ENCODE data around the gene FOXK1. TPM values are rescaled to one million over a fixed set of nuclear protein-coding genes. Genes with fewer than 3 reads are reported as not detected.
A peak's percentile ranks its signal among the peaks of the same experiment; 100 is the strongest.

FOXK1 gene
- total and polyA plus RNA-seq, 7 donors = 4.2 to 26.4 (median 16.8) TPM

DNA sequence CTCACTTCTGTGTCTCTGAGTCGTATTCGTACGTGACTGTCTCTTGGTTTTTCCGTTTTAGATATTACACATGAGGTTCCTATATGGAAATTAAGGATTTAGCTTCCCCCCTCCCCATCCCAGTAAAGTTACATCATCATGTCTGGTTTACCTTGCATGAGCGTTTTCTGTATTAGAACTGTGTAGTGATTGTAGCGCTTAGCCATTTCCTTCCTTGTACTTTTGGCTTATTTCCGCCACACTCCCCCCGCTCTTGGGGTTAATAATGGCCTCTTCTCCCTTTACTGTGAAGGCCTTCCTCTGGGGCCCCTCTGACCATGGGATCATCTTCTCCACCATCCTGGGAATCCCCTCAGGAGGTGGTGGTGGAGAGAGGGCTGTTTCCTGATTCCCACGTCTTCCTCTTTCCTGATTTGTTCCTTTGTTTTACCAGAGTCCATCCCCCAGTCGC is 66.2 kb downstream of the FOXK1 start:
- DNase-seq = no peak
- Histone ChIP-seq H3K36me3 (ENCODE audit: insufficient read depth in 1 of 2, low read depth in 1 of 2) (peaks cover 0 to 20% of the 10 kb centered on the region in 2 donors), H3K4me1 (peaks cover 29% of the 10 kb centered on the region), H3K9me3 (no peaks in the 10 kb centered on the region), H3K27me3 (ENCODE audit: insufficient read depth in 3 of 3, low read length in 2 of 3) (no peaks in the 10 kb centered on the region), H3K27ac (peak overlapping the region; percentile 92), H3K4me3 (no peak overlapping the region)
- intact Hi-C loops (cut with DNase I) = loop anchor here in 1 of 2 donors (5.0 kb wide), 1 partner anchor 106 kb away; no protein-coding TSS in a partner anchor
- WGBS, 3 donors = 75 to 84% (median 77%) methylated on average over 10 of the region's 10 CpGs
- TF ChIP-seq, protein P1, sequence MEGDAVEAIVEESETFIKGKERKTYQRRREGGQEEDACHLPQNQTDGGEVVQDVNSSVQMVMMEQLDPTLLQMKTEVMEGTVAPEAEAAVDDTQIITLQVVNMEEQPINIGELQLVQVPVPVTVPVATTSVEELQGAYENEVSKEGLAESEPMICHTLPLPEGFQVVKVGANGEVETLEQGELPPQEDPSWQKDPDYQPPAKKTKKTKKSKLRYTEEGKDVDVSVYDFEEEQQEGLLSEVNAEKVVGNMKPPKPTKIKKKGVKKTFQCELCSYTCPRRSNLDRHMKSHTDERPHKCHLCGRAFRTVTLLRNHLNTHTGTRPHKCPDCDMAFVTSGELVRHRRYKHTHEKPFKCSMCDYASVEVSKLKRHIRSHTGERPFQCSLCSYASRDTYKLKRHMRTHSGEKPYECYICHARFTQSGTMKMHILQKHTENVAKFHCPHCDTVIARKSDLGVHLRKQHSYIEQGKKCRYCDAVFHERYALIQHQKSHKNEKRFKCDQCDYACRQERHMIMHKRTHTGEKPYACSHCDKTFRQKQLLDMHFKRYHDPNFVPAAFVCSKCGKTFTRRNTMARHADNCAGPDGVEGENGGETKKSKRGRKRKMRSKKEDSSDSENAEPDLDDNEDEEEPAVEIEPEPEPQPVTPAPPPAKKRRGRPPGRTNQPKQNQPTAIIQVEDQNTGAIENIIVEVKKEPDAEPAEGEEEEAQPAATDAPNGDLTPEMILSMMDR (IDR thresholded peaks at IDR 0.05) = no peak
- ATAC-seq = no peak

DNA sequence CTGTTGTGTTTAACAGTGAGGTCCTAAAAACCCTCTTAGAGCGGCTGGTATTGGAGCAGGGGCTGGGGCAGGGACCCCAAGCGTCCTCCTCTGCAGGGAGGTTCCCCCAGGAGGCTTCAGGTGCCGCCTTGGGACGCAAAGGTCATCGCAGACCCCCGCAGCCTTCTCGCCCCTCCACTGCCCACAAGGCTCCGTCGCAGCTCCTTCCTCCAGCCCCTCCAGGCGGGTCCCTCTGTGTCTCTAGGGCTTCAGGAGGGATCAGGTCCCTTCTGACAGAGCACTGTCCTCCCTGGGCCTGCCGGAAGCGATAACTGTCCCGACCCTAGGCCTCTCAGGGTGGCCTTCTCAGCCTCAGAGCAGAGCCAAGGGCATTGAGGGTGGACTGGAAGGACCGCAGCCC is 67.3 kb downstream of the FOXK1 start:
- Histone ChIP-seq H3K27me3 (ENCODE audit: insufficient read depth in 3 of 3, low read length in 2 of 3) (no peaks in the 10 kb centered on the region), H3K4me3 (no peak overlapping the region), H3K27ac (peak overlapping the region; percentile 92), H3K36me3 (ENCODE audit: insufficient read depth in 1 of 2, low read depth in 1 of 2) (peaks cover 0 to 21% of the 10 kb centered on the region in 2 donors), H3K9me3 (no peaks in the 10 kb centered on the region), H3K4me1 (peaks cover 18% of the 10 kb centered on the region)
- no peak for DNase-seq
- 88 to 96% (median 92%) methylated on average over 14 of the region's 14 CpGs for WGBS, 3 donors
- ATAC-seq = no peak
- TF ChIP-seq, protein P1 (IDR thresholded peaks at IDR 0.05) = no peak
- intact Hi-C loops (cut with DNase I) = loop anchor here in 1 of 2 donors (5.0 kb wide), 1 partner anchor 107 kb away; no protein-coding TSS in a partner anchor

DNA sequence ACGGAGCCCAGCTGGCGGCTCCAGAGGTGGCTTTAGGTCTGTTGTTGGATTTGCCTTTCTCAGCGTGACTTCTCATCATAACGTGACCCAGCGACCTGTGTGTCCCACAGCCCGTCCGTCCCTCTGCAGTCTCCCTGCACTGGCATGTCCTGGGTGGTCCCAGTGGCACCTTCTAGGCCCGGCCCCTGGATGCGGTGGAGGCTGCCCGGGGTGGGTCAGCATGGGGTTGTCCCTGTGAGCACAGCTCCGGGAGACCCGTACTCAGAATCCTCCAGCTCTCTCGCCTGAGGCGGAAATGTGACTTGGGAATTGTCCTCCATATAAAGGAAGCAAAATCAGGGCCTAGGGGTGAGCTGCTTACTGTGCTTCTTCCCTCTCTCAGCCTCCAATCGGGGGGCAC is 67.7 kb downstream of the FOXK1 start:
- WGBS, 3 donors = 86 to 89% (median 88%) methylated on average over 15 of the region's 15 CpGs
- peaks cover 15% of the 10 kb centered on the region for H3K4me1 ChIP-seq
- peaks cover 0 to 25% of the 10 kb centered on the region in 2 donors for H3K36me3 ChIP-seq (ENCODE audit: insufficient read depth in 1 of 2, low read depth in 1 of 2)
- intact Hi-C loops (cut with DNase I) = loop anchor here (2.0 to 10.0 kb wide), 3 partner anchors 25 to 135 kb away; partner anchors contain the start of gene AP5Z1 (in 1 of the 2)
- no peaks in the 10 kb centered on the region for H3K9me3 ChIP-seq
- H3K27ac ChIP-seq = peak overlapping the region; percentile 92
- no peaks in the 10 kb centered on the region for H3K27me3 ChIP-seq (ENCODE audit: insufficient read depth in 3 of 3, low read length in 2 of 3)
- no peak overlapping the region for H3K4me3 ChIP-seq
- ATAC-seq (no peak), DNase-seq (no peak)
- TF ChIP-seq, protein P1 (IDR thresholded peaks at IDR 0.05) = no peak

DNA sequence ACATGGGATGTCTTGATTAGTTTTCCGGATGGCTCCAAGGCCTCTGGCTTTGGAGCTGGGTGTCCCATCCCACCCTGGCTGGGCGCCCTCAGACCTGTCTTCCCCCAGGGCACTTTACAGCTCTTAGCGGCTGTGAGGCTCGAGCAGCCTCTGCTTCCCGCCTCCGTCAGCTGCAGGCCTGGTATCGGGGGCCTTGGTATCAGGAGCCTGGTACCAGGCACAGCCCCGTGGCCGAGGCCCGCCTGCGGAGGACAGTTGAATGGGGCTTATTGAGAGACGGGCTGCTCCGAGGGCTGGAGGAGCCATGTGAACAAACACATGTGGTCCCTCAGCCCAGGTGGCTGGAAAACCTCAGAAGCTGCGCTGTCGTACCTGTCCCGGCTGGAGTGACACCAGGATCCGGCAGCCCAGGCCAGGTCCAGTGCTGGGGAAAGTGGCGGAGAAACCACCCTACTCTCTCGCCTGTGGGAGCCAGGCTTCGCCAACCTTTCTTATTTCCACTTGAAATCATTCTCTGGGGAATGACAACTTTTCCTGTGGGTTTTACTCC is 69.4 kb downstream of the FOXK1 start:
- Histone ChIP-seq H3K4me3 (no peak overlapping the region), H3K27ac (no peak overlapping the region), H3K9me3 (no peaks in the 10 kb centered on the region), H3K4me1 (peaks cover 5% of the 10 kb centered on the region), H3K36me3 (ENCODE audit: insufficient read depth in 1 of 2, low read depth in 1 of 2) (peaks cover 0 to 42% of the 10 kb centered on the region in 2 donors), H3K27me3 (ENCODE audit: insufficient read depth in 3 of 3, low read length in 2 of 3) (no peaks in the 10 kb centered on the region)
- TF ChIP-seq, protein P1 (IDR thresholded peaks at IDR 0.05) = no peak
- WGBS, 3 donors = 89 to 93% (median 90%) methylated on average over 20 of the region's 20 CpGs
- DNase-seq (no peak), ATAC-seq (no peak)
- intact Hi-C loops (cut with DNase I) = loop anchor here (2.0 to 10.0 kb wide), 3 partner anchors 23 to 137 kb away; partner anchors contain the start of gene AP5Z1 (in 1 of the 2)
